DOHH2 (cell line): ENCODE results near the gene CHI3L2.

Experiments used
- H3F3A ChIP-seq: fragments of 200-600 bp; sonication (generic), shearing (Covaris generic); 2 replicates; pipeline ENCODE4 v1.6.0; 2016; ENCODE audit warnings: antibody characterized with exemption, mild to moderate bottlenecking; ENCODE audit not compliant: control insufficient read depth, insufficient read depth
- H3K27ac ChIP-seq: fragments of 200-600 bp; sonication (generic); 2 replicates; pipeline ENCODE4 v1.5.1; 2014; ENCODE audit warnings: low read depth, mild to moderate bottlenecking, low read length, moderate library complexity
- H3K27me3 ChIP-seq: fragments of 200-600 bp; sonication (generic); 2 replicates; pipeline ENCODE4 v1.6.1; 2014; ENCODE audit warnings: mild to moderate bottlenecking, low read length, mixed read lengths; ENCODE audit not compliant: control insufficient read depth
- H3K36me3 ChIP-seq: fragments of 200-600 bp; sonication (generic); 2 replicates; pipeline ENCODE4 v1.6.1; 2014; ENCODE audit warnings: mild to moderate bottlenecking, low read length, moderate library complexity, mixed read lengths; ENCODE audit not compliant: control insufficient read depth
- H3K4me1 ChIP-seq: fragments of 200-600 bp; sonication (generic); 2 replicates; pipeline ENCODE4 v1.6.1; 2014; ENCODE audit warnings: mild to moderate bottlenecking, low read length, mixed read lengths; ENCODE audit not compliant: control insufficient read depth
- H3K4me2 ChIP-seq: fragments of 200-600 bp; sonication (generic); 2 replicates; pipeline ENCODE4 v1.6.0; 2014; ENCODE audit warnings: mild to moderate bottlenecking, low read length, moderate library complexity
- H3K4me3 ChIP-seq: fragments of 200-600 bp; sonication (generic); 2 replicates; pipeline ENCODE4 v1.5.1; 2014; ENCODE audit warnings: mild to moderate bottlenecking, low read length, mixed read lengths
- H3K79me2 ChIP-seq: fragments of 200-600 bp; sonication (generic); 2 replicates; pipeline ENCODE4 v1.6.1; 2014; ENCODE audit warnings: mild to moderate bottlenecking, low read length, mixed read lengths; ENCODE audit not compliant: control insufficient read depth
- H3K9me2 ChIP-seq: fragments of 200-600 bp; sonication (generic); replicated peaks from 2 replicates; pipeline ENCODE4 v1.6.1; 2014; ENCODE audit warnings: mild to moderate bottlenecking, low read length, mixed read lengths; ENCODE audit not compliant: control insufficient read depth
- H3K9me3 ChIP-seq: fragments of 200-600 bp; sonication (generic); 2 replicates; pipeline ENCODE4 v1.6.1; 2014; ENCODE audit warnings: antibody characterized with exemption, low read length, mixed read lengths; ENCODE audit not compliant: control insufficient read depth, insufficient read depth
- H4K20me1 ChIP-seq: fragments of 200-600 bp; sonication (generic); 2 replicates; pipeline ENCODE4 v1.6.0; 2014; ENCODE audit warnings: low read depth, mild to moderate bottlenecking, antibody characterized with exemption, low read length, moderate library complexity; ENCODE audit not compliant: control insufficient read depth, insufficient read depth
- CTCF ChIP-seq: fragments of 200-600 bp; sonication (generic); IDR thresholded peaks from one replicate; pipeline ENCODE4 v1.5.1; 2014; ENCODE audit warnings: antibody characterized with exemption, mild to moderate bottlenecking, low read depth, low read length; ENCODE audit not compliant: poor library complexity, severe bottlenecking
- EZH2phosphoT487 ChIP-seq: fragments of 200-600 bp; sonication (generic); IDR thresholded peaks from 2 replicates; pipeline ENCODE4 v1.6.1; 2017; ENCODE audit warnings: borderline replicate concordance, mild to moderate bottlenecking, antibody characterized with exemption, low read length, moderate library complexity, mixed read lengths

Gene CHI3L2

GRCh38 chr1:111280267-111280666 is 52.8 kb downstream of the CHI3L2 start:
- Histone ChIP-seq H3K27me3 (no peaks in the 10 kb centered on the region), H4K20me1 (no peaks in the 10 kb centered on the region), H3F3A (no peaks in the 10 kb centered on the region), H3K27ac (no peak overlapping the region), H3K4me3 (no peak overlapping the region), H3K4me2 (no peak overlapping the region), H3K79me2 (no peaks in the 10 kb centered on the region), H3K36me3 (no peaks in the 10 kb centered on the region), H3K9me2 (no peaks in the 10 kb centered on the region), H3K4me1 (no peaks in the 10 kb centered on the region), H3K9me3 (peaks cover 8% of the 10 kb centered on the region; the same call in 1 of the 2 replicates)
- TF ChIP-seq CTCF (no peak), EZH2phosphoT487 (no peak)

- TF ChIP-seq EZH2phosphoT487 (no peak), CTCF (no peak)
- no peaks in the 10 kb centered on the region for H3K79me2 ChIP-seq
- no peaks in the 10 kb centered on the region for H3F3A ChIP-seq
These were observed 53.9 kb downstream of the CHI3L2 start for GRCh38 chr1:111281411-111281810.

GRCh38 chr1:111283838-111284237 is 56.3 kb downstream of the CHI3L2 start:
- no peaks in the 10 kb centered on the region for H3K9me2 ChIP-seq
- H3K36me3 ChIP-seq, result no peaks in the 10 kb centered on the region
- no peaks in the 10 kb centered on the region for H3F3A ChIP-seq
- H3K27me3 ChIP-seq, result peaks cover 3% of the 10 kb centered on the region
- no peak for TF ChIP-seq CTCF
- no peak for TF ChIP-seq EZH2phosphoT487
- no peaks in the 10 kb centered on the region for H3K4me1 ChIP-seq
- no peak overlapping the region for H3K4me3 ChIP-seq
- no peaks in the 10 kb centered on the region for H3K79me2 ChIP-seq
- H3K9me3 ChIP-seq, result no peaks in the 10 kb centered on the region
- H3K27ac ChIP-seq, result no peak overlapping the region
- no peaks in the 10 kb centered on the region for H4K20me1 ChIP-seq
- no peak overlapping the region for H3K4me2 ChIP-seq

More at GRCh38 chr1:111281411-111281810, 53.9 kb downstream of the CHI3L2 start:
- Histone ChIP-seq H3K4me1 (no peaks in the 10 kb centered on the region), H3K9me3 (peaks cover 7% of the 10 kb centered on the region; the same call in 1 of the 2 replicates), H3K4me2 (no peak overlapping the region), H3K4me3 (no peak overlapping the region), H3K36me3 (no peaks in the 10 kb centered on the region), H3K27me3 (no peaks in the 10 kb centered on the region), H3K27ac (no peak overlapping the region), H4K20me1 (no peaks in the 10 kb centered on the region), H3K9me2 (no peaks in the 10 kb centered on the region)

- Histone ChIP-seq H3K36me3 (no peaks in the 10 kb centered on the region), H4K20me1 (no peaks in the 10 kb centered on the region), H3K79me2 (no peaks in the 10 kb centered on the region), H3K4me1 (no peaks in the 10 kb centered on the region), H3K9me2 (no peaks in the 10 kb centered on the region), H3K27ac (no peak overlapping the region), H3K4me2 (no peak overlapping the region), H3K4me3 (no peak overlapping the region), H3K9me3 (no peaks in the 10 kb centered on the region), H3F3A (no peaks in the 10 kb centered on the region), H3K27me3 (peaks cover 3% of the 10 kb centered on the region)
- TF ChIP-seq EZH2phosphoT487, result no peak
- TF ChIP-seq CTCF, result no peak
These were observed 58.4 kb downstream of the CHI3L2 start for GRCh38 chr1:111285879-111286278.
